HG02938 (cell line): ENCODE data around the gene PTK6.
A peak's percentile ranks its signal among the peaks of the same experiment; 100 is the strongest.

Experiments
- ATAC-seq: cut with Tn5 transposase; IDR thresholded peaks from one replicate; pipeline ENCODE4 v1.9.1; 2021; ENCODE audit warnings: mild to moderate bottlenecking, moderate library complexity; ENCODE audit not compliant: unreplicated experiment

The PTK6 gene

DNA sequence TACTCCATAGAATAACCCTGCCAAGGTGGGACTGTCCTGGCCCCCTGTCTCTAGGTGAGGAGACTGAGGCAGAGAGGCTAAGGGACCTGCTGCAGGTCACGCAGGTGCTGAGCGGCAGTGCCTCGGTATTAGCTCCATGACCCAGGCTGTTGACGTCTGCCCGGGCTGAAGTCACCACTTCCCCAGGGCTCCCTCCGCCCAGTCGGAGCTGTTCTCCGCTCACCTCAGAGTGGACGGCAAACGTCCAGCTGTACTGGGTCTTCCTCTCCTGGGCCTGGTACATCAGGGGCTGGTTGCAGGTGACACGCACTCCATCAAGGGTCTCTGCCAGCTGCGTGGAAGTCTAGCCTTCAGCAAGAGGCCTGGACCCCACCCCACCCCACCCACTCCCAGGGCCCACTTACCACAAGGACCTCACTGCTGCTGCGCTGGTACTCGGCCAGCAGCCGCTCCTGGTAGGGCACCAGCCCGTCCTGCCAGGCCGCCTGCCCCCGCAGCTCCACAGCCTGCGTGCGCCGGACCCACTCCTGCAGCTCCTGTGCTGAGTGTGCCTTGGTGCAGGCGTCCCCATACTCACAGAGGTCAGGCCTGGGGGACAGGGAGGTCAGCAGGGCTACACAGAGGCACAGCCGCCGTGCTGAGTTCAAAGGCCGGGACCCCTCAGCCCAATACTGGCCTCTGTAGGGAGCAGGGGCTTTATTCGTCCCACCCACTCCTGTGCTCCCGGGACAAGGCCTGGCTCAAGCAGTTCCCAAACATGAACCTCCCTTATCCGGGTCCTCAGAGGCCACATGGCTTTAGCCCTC, 33.3 kb upstream of the PTK6 start:
- no peak for ATAC-seq

DNA sequence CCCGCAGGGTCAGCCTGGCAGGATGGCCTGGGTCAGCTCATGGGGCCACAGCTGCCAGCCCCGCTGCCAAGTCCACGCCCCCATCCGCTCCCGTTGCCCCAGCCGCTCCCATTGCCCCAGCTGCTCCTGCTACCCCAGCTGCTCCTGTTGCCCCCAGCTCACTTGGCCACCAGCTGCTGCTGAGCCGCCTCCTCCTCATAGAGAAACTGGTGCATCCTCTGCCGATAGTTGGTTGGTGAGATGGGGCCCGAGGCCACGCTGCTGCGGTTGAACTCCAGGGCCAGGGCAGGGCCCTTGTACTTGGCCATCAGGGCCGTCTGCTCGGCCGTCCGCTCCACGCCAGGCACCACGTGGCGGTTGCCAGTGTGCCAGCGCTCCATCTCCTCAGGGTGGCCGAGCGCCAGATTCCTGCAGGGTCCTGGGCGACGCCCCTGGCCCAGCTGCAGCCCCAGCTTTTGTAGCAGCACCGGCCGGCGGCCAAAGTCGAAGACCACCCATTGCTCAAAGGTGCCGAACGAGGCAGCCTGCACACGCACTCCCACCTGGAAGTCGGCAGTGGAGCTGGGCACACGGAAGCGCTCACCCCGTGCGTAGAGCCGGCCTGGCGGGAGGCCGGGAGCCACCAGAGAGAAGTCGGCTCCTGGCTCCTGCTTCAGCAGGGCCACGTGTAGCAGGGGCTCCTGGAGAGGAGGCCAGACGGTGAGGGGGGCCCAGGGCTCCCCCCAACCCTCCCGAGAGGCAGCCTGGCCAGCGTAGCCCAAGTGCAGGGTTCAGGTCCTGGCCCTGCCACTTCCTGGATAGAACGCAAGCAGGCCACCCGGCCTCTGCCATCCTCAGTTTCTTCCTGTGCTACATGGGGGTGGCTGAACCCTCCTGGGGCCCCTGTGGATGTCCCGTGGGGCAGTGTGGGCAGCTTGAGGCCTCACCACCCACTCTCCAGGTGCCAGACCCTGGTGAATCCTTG, 32.1 kb upstream of the PTK6 start:
- ATAC-seq = no peak

DNA sequence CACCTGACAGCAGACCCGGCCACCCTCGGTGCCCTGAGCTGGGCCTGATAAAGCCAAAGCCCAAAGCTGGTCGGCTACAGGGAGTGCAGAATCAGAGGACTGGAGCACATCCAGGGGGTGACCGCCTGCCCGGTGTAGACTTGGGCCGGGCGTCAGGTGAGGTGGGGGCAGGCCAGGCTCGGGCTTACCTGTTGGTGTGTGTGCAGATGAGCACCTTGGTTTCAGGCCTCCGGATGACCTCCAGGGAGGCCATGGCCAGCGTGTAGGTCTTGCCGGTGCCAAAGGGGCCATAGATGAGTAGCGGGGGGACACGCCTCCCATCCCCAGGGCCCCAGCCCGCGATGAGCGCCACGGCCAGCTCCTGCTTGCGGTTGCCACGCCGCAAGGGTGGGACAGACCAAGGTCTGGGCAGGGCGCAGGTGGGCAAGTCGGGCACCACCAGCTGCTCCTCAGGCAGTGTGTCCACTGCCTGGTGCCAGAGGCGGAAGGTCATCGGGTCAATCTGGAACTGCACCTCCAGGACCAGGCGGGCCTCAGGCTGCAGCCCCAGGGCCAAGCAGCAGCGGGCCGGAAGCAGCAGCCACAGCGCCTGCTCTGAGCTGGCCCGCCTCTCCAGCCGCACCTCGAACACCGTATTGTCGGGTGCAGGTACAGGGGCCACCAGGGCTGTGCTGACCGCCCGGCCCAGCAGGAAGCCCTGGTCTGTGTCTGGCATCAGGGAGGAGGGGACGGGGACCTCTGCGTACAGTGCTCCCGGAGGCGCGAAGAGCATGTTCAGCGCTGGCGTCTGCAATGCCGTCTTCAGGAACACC, 31.2 kb upstream of the PTK6 start:
- no peak for ATAC-seq

DNA sequence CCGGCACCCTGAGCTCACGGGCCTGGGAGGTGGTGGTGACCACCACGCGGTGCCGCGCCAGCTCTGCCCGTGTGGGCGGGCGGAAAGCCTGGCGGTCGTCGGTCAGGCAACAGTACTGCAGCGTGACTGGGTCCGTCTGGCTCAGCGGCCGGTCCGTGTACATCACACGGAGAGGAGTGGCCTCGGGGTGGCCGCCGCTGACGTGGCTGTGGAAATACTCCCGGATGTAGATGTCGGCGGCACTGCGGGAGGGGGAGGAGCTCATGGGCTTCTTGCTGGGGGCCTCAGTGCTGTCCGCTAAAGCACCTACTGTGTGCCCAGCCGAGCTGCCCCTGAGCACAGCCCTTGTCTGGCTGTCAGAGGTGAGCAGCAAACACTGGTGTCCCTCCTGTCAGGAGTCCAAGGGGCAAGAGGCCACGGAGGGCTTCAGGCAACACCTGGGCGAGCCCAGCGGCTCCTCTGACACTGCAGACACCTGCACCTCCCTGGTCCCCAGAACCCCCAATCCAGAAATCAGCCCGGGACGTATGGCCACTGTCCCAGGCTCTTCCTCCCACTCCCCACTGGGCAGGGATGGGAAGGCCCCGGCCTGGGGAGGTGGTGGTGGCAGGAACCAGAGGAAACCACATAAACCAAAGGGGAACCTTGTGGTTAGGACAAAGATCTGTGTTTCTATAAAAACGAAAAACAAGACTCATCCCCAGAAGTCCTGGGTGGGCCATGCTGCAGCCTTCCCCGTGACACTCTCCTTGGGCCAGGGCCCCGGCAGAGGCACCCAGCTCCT, 30.4 kb upstream of the PTK6 start:
- peak; percentile 50 for ATAC-seq

DNA sequence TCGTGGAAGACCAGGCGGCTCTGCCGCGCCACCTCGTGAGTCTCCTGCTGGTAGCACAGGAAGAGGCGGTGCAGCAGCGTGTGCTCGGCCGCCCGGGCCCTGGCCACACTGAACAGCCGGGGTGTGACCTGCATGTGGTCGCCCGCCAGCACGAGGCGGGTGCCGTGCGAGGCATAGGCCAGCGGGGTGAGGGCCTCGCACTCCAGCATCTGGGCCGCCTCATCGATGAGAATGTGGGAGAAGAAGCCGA, 29.9 kb upstream of the PTK6 start:
- ATAC-seq = no peak

DNA sequence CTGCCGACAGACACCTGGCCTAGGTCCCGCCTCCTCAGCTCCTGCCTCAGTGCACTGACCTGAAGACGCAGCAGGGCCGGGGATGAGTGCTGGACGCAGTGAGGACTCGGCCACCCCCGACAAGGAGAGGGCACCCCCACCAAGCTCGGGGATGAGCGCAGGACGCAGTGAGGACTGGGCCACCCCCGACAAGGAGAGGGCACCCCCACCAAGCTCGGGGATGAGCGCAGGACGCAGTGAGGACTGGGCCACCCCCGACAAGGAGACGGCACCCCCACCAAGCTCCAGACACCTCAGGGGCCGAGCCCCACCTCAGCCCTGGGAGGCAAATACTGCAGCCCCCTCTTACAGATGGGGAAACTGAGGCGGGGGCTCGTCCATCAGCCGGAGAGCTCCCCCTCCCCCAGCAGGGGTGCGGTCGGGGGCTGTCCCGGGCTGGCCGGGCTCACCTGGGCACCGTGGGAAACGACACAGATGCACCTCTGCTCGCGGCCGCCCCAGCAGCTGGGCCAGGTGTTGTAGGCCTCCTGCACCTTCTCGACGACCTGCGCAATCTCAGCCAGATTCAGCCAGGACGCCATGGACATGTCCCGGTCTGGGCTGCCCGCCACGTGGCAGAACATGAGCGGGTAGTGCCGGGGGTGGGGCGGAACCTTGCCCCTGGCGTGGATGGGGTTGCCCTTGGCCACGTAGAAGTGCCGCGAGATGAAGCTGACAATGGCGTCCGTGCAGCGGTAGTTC, 29.4 kb upstream of the PTK6 start:
- no peak for ATAC-seq

DNA sequence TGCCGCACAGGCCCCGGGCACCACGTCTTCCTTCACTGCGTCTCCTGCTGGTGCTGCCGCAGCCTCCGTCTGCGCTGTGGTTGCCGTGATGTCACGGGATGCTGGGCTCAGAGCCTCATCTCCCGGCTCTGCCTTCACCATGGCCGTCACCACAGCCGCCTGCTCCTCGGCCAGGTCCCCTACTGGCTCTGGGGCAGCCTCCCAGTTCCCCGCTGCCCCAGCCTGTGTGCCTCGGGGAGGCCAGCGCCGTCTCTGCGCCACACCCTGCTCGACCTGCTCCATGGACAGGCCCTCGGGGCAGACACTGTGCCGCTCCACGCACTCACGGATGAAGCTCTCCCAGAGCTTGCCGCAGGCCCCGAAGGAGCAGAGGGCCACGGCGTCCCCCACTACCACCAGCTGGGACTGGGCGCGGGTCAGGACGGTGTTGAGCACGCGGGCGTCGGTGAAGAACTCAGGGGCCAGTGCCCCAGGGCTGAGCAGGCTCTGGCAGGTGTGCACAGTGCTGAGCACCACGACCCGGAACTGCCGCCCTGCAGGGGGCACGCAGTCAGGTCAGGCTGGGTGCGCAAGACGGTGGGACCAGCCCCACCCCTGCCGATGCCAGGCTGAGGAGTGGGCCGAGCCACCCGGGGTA, 28.6 kb upstream of the PTK6 start:
- ATAC-seq = no peak

DNA sequence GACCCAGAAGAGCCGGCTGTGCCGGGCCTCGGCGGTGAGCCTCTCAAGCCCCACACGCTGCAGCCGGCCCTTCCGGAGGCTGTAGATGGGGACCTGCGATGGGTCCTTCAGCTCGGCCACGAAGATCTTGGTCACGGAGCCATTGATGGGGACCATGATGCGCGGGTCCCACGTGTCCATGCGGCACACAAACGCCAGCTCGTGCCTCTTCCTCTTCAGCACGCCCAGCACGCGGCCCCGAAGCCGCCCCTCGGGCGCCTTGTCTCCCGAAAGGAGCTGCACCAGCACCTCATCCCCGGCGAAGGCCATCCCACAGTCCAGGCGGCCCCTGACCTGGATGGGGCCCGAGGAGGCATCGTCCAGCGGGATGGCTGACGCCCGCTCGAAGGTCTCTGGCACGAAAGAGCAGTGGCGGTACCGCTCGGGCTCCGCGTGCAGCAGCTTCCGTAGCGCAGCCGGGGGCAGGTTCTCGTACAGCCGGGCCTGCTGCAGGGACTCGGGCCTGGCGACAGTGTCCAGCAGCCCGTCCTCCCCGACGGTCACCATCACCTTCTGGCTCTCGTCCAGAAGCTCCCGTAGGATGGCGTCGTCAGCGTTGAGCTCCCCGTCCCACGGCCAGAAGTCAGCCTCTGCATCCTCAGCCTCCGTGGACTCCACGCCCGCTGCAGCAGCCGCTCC, 28.0 kb upstream of the PTK6 start:
- ATAC-seq = no peak

DNA sequence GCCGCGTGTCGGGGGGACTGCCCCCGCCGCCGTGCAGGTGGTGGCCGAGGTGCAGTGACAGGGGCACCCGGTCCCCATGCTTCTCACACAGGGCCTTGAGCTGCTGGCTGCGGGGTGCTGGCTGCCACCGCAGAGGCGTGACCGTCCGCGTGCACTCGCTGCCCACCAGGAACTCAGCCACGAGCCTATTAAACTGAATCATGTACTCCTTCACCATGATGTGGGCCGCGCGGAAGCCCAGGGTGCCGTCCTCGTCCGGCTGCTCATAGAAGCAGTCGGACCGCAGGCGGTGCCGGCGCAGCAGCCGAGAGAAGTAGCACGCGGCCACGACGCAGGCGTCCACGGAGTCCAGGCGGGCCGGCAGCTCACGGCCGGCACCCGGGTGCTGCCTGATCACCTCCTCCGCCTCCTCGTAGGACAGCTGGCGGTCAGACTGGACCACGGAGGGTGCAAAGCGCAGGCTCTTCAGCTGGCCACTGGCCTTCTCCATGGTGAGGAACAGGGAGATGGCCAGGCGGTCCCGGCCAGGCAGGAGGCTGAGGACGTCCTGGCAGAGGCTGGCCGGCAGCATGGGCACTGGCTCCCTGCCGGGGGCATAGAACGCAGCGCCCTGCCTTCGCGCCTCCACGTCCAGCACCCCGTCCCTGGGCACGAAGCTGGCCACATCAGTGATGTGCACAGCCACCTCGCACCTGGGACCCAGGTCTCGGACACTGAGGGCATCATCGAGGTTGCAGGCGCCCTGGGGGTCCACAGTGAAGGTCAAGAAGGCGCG, 27.0 kb upstream of the PTK6 start:
- no peak for ATAC-seq

DNA sequence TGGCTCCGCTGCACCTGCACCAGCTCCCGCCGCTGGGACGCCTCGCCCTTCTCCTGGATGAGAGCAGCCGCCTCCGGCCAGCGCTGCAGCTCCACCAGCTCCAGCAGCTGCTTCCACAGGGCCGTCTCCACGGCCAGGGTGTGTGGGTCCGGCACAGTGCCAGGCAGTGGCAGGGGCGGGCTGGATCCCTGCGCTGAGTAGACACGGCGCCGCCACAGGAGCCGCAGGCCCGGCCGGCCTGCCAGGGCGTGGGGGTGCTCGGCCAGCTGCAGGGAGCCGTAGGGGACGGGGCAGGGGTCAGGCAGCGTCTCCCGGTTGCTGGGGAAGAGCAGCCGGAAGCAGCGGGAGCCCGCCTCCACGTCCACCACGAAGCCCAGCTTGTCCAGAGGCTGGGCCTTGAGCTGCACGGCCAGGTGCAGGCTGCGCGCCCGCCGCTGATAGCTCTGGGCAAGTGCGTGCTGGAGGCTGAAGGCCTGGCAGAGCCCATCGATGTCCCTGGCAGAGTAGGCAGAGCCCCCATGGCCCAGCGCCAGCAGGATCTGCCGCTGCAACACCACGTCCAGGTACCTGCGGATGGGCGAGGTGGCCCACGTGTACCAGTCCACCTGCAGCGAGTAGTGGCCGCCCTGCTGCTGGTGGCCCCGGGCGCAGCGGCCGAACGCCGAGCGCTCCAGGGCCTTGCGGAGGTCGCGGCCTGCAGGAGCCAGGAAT, 26.2 kb upstream of the PTK6 start:
- ATAC-seq = no peak

DNA sequence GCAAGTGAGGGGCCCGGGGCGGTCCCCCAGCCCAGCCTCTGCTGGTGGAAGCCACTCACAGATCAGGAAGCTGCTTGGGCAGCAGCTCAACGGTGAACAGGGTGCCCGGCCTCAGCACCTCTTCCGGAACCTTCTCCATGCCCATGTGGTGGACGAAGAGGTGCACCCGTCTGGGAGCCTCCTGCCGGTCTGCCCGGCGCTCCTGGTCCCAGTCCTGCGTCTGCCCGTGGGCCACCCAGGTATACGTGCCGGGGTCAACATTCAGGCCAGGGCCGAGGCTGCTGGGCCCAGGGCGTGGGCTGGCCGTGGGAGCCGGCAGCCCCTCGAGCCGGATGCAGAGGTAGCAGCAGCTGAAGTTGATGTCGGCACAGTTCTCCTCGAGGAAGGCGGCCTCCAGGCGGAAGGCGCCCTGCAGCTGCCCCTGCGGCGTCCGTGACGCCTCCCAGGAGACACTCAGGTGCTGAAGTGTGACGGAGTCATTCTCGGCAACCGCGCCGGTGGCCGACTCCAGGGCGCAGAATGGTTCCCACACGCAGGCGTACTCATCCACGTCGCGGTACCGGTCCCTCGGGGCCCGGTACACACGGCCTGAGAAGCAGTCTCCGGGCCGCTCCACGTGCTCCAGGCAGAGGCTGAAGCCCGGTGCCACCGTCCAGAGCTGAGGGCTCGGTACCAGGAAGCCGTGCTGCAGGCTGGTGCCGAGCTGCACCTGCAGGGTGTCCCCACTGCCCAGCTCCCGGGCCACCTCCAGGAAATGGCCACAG, 25.5 kb upstream of the PTK6 start:
- ATAC-seq = no peak

DNA sequence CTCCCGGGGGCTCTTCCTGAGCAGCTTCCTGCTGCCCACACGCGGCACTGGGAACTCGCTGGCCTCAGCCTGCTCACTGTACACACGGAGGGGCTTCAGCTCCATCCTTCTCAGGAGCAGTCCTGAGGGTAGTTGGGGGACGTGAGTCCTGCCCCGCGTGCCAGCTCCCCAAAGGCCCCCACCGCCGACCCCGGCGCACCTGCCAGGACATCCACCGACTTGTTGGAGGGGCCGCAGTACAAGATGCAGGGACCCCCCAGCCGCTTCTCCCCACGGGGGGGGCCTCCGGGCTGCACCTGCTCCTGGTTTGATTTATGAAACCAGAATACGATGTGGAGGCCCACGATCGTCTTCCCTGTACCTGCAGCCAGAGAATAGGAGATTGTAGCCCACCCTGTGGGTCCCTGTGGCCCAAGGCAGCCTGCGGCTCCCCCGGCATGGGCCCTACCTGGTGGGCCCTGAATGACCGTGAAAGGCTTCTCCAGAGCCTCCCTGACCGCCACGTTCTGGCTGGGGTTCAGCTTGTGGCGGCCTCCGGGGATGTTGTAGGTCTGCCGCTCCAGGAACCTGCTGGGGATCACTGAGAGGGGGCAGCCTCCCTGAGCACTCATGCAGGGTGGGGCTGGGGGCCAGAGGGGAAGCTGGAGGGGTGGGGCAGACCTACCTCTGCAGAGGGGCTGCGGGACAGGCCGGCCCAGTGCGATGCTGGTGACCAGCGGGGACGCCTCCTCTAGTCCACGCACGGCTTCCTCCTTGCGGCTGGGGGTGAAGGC, 24.6 kb upstream of the PTK6 start:
- no peak for ATAC-seq

DNA sequence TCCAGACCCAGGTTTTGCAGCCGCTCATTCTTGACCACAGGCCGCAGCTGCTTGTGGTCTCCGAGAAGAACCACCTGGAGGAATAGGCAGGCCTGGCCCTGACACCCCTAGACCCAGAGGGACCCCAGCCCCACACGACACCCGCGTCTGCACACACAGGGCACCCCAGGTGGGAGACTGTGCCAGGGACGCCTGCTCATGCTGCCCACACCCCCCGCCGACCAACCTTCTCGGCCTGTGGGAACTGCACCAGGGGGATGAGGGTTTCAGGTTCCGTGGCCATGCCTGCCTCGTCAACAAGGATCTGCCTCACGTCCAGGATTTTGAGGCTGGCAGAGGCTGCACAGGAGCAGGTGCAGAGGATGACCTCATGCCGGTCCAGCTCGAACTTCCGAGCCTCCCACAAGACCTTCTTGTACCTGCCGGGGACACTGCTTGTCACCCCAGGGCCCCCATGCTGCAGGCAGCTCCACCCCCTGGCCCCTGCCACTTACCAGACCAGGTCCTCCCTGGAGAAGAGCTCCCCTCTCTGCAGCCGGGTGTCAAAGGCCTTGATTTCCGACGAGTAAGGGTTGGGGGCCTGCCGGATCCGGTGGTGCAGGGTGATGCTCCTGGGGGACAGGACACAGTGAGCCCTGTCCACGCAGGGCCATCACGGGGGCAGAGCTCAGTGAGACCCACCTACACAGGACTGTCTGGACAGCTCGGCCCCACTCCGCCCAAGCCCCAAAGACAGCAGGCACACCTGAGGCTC, 23.9 kb upstream of the PTK6 start:
- ATAC-seq = no peak

DNA sequence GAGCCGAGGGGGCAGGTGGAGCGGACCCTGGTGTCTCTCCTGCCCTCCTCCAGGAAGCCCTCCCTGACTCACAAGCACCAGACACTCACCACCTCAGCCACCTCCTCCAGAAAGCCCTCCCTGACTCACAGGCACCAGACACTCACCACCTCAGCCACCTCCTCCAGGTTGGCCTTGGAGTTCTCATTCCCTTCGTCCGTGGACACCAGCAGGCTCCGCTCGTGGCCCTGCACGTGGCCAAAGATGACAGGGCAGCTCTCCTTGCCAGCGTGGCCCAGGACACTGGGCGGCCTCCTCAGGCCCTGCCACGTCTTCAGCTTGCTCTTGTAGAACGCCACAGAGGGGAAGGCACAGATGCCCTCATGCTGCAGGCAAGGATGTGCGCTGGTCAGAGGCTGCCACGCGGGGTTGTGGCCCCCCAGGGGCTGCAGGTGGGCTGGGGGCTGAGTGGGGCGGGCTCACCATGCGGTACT, 23.2 kb upstream of the PTK6 start:
- ATAC-seq = no peak
